ENCODE results near the gene FKRP. TPM values are rescaled to one million over a fixed set of nuclear protein-coding genes. Genes with fewer than 3 reads are reported as not detected.

FKRP gene
- total RNA-seq, 1 experiment from 2014 or later, result 24.1 TPM

GRCh38 chr19:46742926-46743480 lies 2.9 kb upstream of the FKRP start:
- no peak for DNase-seq (ENCODE audit: low spot score)
- Mint-ChIP-seq H3K27me3 (ENCODE audit: low read depth) (no peaks in the 10 kb centered on the region), H3K9me3 (no peaks in the 10 kb centered on the region), H3K4me3 (no peak overlapping the region; the same call in 1 of the 2 replicates), H3K4me1 (peaks cover 45% of the 10 kb centered on the region), H3K36me3 (peaks cover 2% of the 10 kb centered on the region; the same call in 1 of the 2 replicates), H3K27ac (no peak overlapping the region)
- no peak for ATAC-seq
- no peak for TF ChIP-seq ATF2 (CRISPR knock-in tag; IDR thresholded peaks at IDR 0.05; ENCODE audit: borderline replicate concordance, low read depth)
- TF ChIP-seq FOXP4 (CRISPR knock-in tag; IDR thresholded peaks at IDR 0.05), result no peak
- TF ChIP-seq AFF4 (CRISPR knock-in tag; IDR thresholded peaks at IDR 0.05; ENCODE audit: borderline replicate concordance), result no peak
- no peak for TF ChIP-seq ZNF671 (CRISPR knock-in tag; IDR thresholded peaks at IDR 0.05)
- no peak for TF ChIP-seq SMAD4 (CRISPR knock-in tag; IDR thresholded peaks at IDR 0.05)
- no peak for TF ChIP-seq FOXK1 (CRISPR knock-in tag; IDR thresholded peaks at IDR 0.05)
- no peak for TF ChIP-seq ZNF121 (CRISPR knock-in tag; IDR thresholded peaks at IDR 0.05)
- no peak for TF ChIP-seq EMX1 (CRISPR knock-in tag; IDR thresholded peaks at IDR 0.05)
- no peak for TF ChIP-seq ZNF512 (CRISPR knock-in tag; IDR thresholded peaks at IDR 0.05; ENCODE audit: borderline replicate concordance)
- no peak for TF ChIP-seq RELA (CRISPR knock-in tag; IDR thresholded peaks at IDR 0.05; ENCODE audit: borderline replicate concordance)
- no peak for TF ChIP-seq SMAD3 (CRISPR knock-in tag; IDR thresholded peaks at IDR 0.05; ENCODE audit: borderline replicate concordance)
- TF ChIP-seq SP1 (CRISPR knock-in tag; conservative IDR thresholded peaks at IDR 0.05), result no peak
- CTCF ChIA-PET, result interaction anchor here (1.8 kb wide), 1 partner anchor 24 kb away, joined by 4 read pairs; no protein-coding TSS in a partner anchor
- POLR2A ChIA-PET, result no interaction called here

GRCh38 chr19:46744005-46744691 lies 1.7 kb upstream of the FKRP start:
- ChIA-PET CTCF (interaction anchor here (0.8 to 1.8 kb wide), 4 partner anchors 16 to 82 kb away, joined by 3 to 7 read pairs (median 4); no protein-coding TSS in a partner anchor), POLR2A (no interaction called here)
- ATAC-seq (no peak), DNase-seq (ENCODE audit: low spot score) (no peak)
- no peak for TF ChIP-seq ELF4 (CRISPR knock-in tag; IDR thresholded peaks at IDR 0.05; ENCODE audit: low read depth)
- peak; percentile 60 for TF ChIP-seq ZNF121 (CRISPR knock-in tag; IDR thresholded peaks at IDR 0.05)
- H3K4me1 Mint-ChIP-seq, result peaks cover 50% of the 10 kb centered on the region
- H3K4me3 Mint-ChIP-seq, result peak overlapping the region; percentile 96
- peak overlapping the region; percentile 45; the same call in 1 of the 2 replicates for H3K27ac Mint-ChIP-seq
- no peaks in the 10 kb centered on the region for H3K9me3 Mint-ChIP-seq
- no peaks in the 10 kb centered on the region for H3K27me3 Mint-ChIP-seq (ENCODE audit: low read depth)
- no peaks in the 10 kb centered on the region for H3K36me3 Mint-ChIP-seq
